Heart right ventricle (tissue), 16 donors: ENCODE measurements around the gene GDI1. TPM values are rescaled to one million over a fixed set of nuclear protein-coding genes. Genes with fewer than 3 reads are reported as not detected.

ENCODE experiments used
- ATAC-seq, 8 donors: fragments of 200-7000 bp; cut with Tn5 transposase; one replicate each; pipeline ENCODE4 v1.9.1; 2020; ENCODE audit warnings: mild to moderate bottlenecking in 8 of 8, moderate library complexity in 8 of 8, moderate number of reproducible peaks in 1 of 8
- DNase-seq, 2 donors: peaks; one replicate each; pipeline ENCODE4 v3.0.0-alpha.2; 2020
- H3K27ac ChIP-seq, 10 donors: fragments of 200-600 bp; sonication (generic) in 2 of 10; one replicate each; pipeline versions ENCODE4 v1.5.0 to v1.8.0; 2020 to 2022; ENCODE audit warnings: mild to moderate bottlenecking in 3 of 10
- H3K27me3 ChIP-seq, 7 donors: fragments of 200-600 bp; one replicate each; pipeline ENCODE4 v1.8.0; 2021 to 2022; ENCODE audit warnings: mild to moderate bottlenecking in 2 of 7
- H3K36me3 ChIP-seq, 9 donors: fragments of 200-600 bp; sonication (generic) in 1 of 9; one replicate each; pipeline versions ENCODE4 v1.5.0 to v1.8.0; 2020 to 2022; ENCODE audit warnings: mild to moderate bottlenecking in 2 of 9
- H3K4me1 ChIP-seq, 9 donors: fragments of 200-600 bp; sonication (generic) in 1 of 9; one replicate each; pipeline versions ENCODE4 v1.5.0 to v1.8.0; 2020 to 2022; ENCODE audit warnings: mild to moderate bottlenecking in 4 of 9
- H3K4me3 ChIP-seq, 10 donors: fragments of 200-600 bp; sonication (generic) in 2 of 10; one replicate each; pipeline versions ENCODE4 v1.5.0 to v1.8.0; 2020 to 2022; ENCODE audit warnings: mild to moderate bottlenecking in 7 of 10, moderate library complexity in 2 of 10
- H3K9me3 ChIP-seq, 11 donors: fragments of 200-600 bp in 10 of 11; sonication (generic) in 2 of 11; one replicate each; pipeline versions ENCODE4 v1.5.0 to v1.8.0; 2013 to 2022; ENCODE audit warnings: mild to moderate bottlenecking in 2 of 11, control low read depth in 1 of 11, moderate library complexity in 1 of 11
- WGBS, 2 donors: extraction: QIAGEN DNeasy Blood & Tissue Kit; methylation state at CpG; one replicate each; pipeline ENCODE4 v1.1.7; 2013; ENCODE audit warnings: inconsistent platforms in 1 of 2; 5-methylcytosine and 5-hydroxymethylcytosine counted together
- intact Hi-C, 10 donors: fragments of 100-400 bp; cut with DNase I; formaldehyde crosslinking; loops; one replicate each; pipeline versions ENCODE4 v1.11.1 to v1.14.2; 2022
- polyA plus RNA-seq, 2 donors: library from polyadenylated mRNA; stranded (reverse); fragments of 200-250 nt; gene quantifications; one replicate each; pipeline ENCODE4 v1.2.3, GENCODE V29; 2013
- total RNA-seq, 10 donors: library from RNA; stranded (reverse); fragmentation: NEBNext Ultra II Directional in 3 of 10; extraction: Animal tissue kit (Norgen Biotek cat#: 25700) in 3 of 10; gene quantifications; one replicate each; pipeline versions ENCODE4 v1.2.1 to v1.2.4, GENCODE V29; 2021 to 2023
- TF ChIP-seq, protein P1 (sequence below), 9 donors: fragments of 200-600 bp; sonication (generic) in 2 of 9; IDR thresholded peaks; one replicate each; pipeline versions ENCODE4 v1.5.0 to v1.8.0; 2021 to 2022; ENCODE audit warnings: antibody characterized with exemption in 9 of 9, mild to moderate bottlenecking in 5 of 9, moderate library complexity in 1 of 9
- donor health status: Arrhythmogenic right ventricular cardiomyopathy.
- donor health status: ischemic (EF 13 %, LVEDD 7.1; RV severe dilation, severe dysfunction).
- donor health status: healthy with polysubstance abuse.
- donor health status: DM: no; HTN: yes; CAD: no.
- donor health status: DM: no; HTN: no; CAD: no.
- donor health status: ischemic (EF 25% LVEDD 6.9; RV normal size, moderate dysfunction).
- donor health status: ischemic (EF 25% LVEDD 5.7; RV mildly dilated, moderate dysfunction).
- donor health status: healthy.
- donor health status: DM: yes; HTN: yes; CAD: no.
- donor health status: Ischemic cardiomyopathy.
- donor health status: ischemic (EF 35%, LVEDD 5.7; RV mildly dilated, moderate dysfunction).
- donor health status: nonischemic (EF 11% LVEDD 7.7; RV severe dilation, severe dysfunction).
- donor health status: DM: yes; HTN: yes; CAD: no.
- donor health status: PGD.
- donor health status: ischemic (EF 29% LVEDD 5.4; RV normal size, mild dysfunction).
- donor health status: nonischemic (EF 23%, LVEDD 6.1; RV moderate dilation, normal function).

The GDI1 gene
- total and polyA plus RNA-seq, 12 donors: 67.5 to 117 (median 79.3) TPM

DNA sequence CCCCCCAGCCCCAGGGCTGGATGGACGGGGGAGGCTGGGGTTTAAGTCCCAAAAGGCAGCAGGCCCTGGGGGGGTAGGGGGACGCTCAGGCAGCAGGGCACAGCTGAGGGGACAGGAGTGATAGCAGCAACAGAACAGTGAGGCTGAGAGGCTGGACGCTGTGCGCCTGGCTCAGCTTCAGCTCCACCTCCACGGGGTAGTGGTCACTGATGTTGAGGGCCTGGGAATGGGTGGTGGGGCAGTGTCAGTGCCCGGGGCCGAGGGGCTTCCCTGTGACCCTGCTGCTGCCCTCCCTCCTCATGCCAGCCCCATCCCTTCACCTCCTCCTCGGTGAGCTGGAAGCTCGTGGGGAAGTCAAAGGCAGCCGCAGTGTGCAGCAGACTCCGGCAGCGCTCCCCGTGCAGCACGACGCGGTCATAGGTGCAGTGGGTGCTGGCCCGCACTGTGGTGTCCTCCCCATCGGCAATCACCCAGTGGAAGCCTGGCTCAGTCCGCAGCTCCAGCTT is 34.3 kb upstream of the GDI1 start:
- peaks cover 0 to 35% (median 12%) of the 10 kb centered on the region in 9 donors for H3K36me3 ChIP-seq
- DNase-seq (no peak), ATAC-seq (no peak)
- TF ChIP-seq, protein P1, sequence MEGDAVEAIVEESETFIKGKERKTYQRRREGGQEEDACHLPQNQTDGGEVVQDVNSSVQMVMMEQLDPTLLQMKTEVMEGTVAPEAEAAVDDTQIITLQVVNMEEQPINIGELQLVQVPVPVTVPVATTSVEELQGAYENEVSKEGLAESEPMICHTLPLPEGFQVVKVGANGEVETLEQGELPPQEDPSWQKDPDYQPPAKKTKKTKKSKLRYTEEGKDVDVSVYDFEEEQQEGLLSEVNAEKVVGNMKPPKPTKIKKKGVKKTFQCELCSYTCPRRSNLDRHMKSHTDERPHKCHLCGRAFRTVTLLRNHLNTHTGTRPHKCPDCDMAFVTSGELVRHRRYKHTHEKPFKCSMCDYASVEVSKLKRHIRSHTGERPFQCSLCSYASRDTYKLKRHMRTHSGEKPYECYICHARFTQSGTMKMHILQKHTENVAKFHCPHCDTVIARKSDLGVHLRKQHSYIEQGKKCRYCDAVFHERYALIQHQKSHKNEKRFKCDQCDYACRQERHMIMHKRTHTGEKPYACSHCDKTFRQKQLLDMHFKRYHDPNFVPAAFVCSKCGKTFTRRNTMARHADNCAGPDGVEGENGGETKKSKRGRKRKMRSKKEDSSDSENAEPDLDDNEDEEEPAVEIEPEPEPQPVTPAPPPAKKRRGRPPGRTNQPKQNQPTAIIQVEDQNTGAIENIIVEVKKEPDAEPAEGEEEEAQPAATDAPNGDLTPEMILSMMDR (IDR thresholded peaks at IDR 0.05): no peak
- no peaks in the 10 kb centered on the region for H3K27me3 ChIP-seq
- intact Hi-C loops: no loop called here
- WGBS, 2 donors: 79 to 84% methylated on average over 15 to 19 of the region's 19 CpGs
- H3K27ac ChIP-seq: no peak overlapping the region
- H3K4me1 ChIP-seq: peaks cover 0 to 20% (median 12%) of the 10 kb centered on the region in 9 donors
- H3K4me3 ChIP-seq: no peak overlapping the region
- peaks cover 0 to 10% (median 0%) of the 10 kb centered on the region in 11 donors for H3K9me3 ChIP-seq

DNA sequence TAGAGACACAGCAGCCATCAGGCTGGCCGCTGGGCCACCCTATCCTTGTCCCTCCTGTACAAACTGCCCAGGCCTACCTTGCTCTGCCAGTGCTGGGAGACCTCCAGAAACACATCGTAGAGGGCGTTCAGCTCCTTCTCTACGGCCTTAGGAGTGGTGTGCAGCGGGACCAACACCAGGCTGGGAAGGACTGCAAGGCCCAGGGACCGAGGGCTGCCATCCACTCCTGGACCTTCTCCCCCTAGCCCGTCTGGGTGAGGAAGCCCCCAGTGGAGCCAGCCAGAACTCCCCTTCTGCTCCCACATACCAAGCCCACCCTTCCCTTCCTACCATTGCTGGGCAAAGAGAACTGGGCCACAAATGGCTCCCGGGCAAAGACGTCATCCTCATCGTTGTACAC is 33.8 kb upstream of the GDI1 start:
- 79 to 90% methylated on average over 8 to 10 of the region's 10 CpGs for WGBS, 2 donors
- Histone ChIP-seq H3K27ac (no peak overlapping the region), H3K27me3 (no peaks in the 10 kb centered on the region), H3K4me3 (no peak overlapping the region), H3K36me3 (peaks cover 0 to 35% (median 12%) of the 10 kb centered on the region in 9 donors), H3K4me1 (peaks cover 0 to 20% (median 12%) of the 10 kb centered on the region in 9 donors), H3K9me3 (peaks cover 0 to 5% (median 0%) of the 10 kb centered on the region in 11 donors)
- TF ChIP-seq, protein P1 (IDR thresholded peaks at IDR 0.05): no peak
- DNase-seq: no peak
- no peak for ATAC-seq
- intact Hi-C loops: no loop called here

DNA sequence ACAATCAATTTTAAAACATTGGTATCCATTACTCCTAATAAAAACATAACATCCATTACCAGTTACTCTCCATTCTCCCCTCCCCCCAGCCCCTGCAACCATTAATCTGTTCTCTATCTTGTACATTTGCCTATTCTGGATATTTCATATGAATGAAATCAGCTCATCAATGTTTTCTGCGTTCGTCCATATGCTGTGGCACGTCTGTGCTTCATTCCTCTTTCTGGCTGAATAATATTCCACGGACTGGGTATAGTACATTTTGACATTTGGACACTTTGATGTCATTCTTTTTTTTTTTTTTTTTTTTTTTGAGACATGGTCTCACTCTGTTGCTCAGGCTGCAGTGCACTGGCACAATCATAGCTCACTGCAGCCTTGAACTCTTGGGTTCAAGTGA is 33.1 kb upstream of the GDI1 start:
- no peak for ATAC-seq
- 90 to 95% methylated on average over 4 of the region's 4 CpGs for WGBS, 2 donors

DNA sequence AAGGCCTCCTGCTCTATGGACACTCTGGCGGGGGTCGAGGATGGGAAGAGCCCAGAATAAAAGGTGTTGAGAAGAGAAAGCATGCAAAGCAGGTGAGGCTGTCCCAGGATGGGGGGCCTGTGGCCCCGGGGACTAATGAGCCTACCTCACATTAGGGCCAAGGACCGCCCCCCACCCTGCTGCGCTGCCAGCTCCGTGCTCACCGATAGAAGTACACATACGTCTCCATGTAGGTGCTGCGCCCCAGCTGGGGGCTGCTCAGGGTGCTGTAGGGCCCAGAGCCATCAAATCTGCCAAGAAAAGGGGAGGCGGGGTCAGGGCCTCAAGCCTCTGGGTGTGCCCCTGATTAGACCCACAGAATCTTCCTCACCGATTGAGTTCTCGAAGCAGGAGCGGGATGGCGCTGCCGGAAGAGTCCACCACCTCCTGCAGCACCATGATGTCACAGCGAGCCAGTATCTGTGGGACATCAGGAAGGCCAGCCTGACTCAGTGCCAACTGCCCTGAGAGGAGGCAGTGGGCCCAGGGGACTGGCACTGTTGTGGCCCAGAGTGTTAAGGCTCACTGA is 32.2 kb upstream of the GDI1 start:
- Histone ChIP-seq H3K36me3 (peaks cover 0 to 26% (median 6%) of the 10 kb centered on the region in 9 donors), H3K4me3 (no peak overlapping the region), H3K9me3 (no peaks in the 10 kb centered on the region), H3K4me1 (peaks cover 0 to 16% (median 9%) of the 10 kb centered on the region in 9 donors), H3K27ac (no peak overlapping the region), H3K27me3 (no peaks in the 10 kb centered on the region)
- DNase-seq (no peak), ATAC-seq (no peak)
- 86 to 92% methylated on average over 10 to 16 of the region's 16 CpGs for WGBS, 2 donors
- intact Hi-C loops: no loop called here
- TF ChIP-seq, protein P1 (IDR thresholded peaks at IDR 0.05): no peak

More for the DNA sequence above, 33.1 kb upstream of the GDI1 start:
- Histone ChIP-seq H3K36me3 (peaks cover 0 to 35% (median 12%) of the 10 kb centered on the region in 9 donors), H3K4me1 (peaks cover 0 to 20% (median 12%) of the 10 kb centered on the region in 9 donors), H3K9me3 (no peaks in the 10 kb centered on the region), H3K4me3 (no peak overlapping the region), H3K27me3 (no peaks in the 10 kb centered on the region), H3K27ac (no peak overlapping the region)
- intact Hi-C loops: no loop called here
- TF ChIP-seq, protein P1 (IDR thresholded peaks at IDR 0.05): no peak
- no peak for DNase-seq
